Neural cell (in vitro differentiated cells): ENCODE data around the gene PSMB8.

Source experiments
- CTCF ChIP-seq: fragments of 450-650 bp; IDR thresholded peaks from 2 replicates; pipeline ENCODE4 v1.5.1; 2014; ENCODE audit warnings: antibody characterized with exemption, mild to moderate bottlenecking, moderate library complexity; ENCODE audit not compliant: poor library complexity, severe bottlenecking
- POLR2AphosphoS5 ChIP-seq: IDR thresholded peaks from 2 replicates; pipeline ENCODE4 v1.6.1; 2012
- RAD21 ChIP-seq: fragments of 450-650 bp; conservative IDR thresholded peaks from 2 replicates; pipeline ENCODE4 v1.6.1; 2014; ENCODE audit warnings: antibody characterized with exemption, mild to moderate bottlenecking, moderate library complexity
- SMC3 ChIP-seq: fragments of 450-650 bp; conservative IDR thresholded peaks from 2 replicates; pipeline ENCODE4 v1.6.1; 2014; ENCODE audit warnings: antibody characterized with exemption, mild to moderate bottlenecking, moderate library complexity; ENCODE audit not compliant: poor library complexity

DNA sequence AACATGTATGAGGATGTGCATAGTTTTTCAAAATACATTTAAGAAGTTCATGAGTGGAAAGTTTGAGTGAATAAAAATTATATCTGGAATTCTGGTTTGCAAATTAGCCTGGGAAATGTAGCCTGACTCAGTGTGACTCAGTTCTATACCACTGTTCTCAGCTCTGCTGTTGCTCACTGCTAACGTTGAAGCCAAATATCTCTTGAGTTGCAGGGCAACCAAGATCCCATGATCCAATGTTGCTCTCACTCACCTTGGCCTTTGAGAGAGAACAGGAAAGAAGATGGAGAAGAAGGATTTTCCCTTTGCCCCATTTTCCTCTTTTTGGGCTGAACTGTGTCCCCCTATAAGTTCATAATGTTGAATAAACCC, 39.0 kb upstream of the PSMB8 start:
- TF ChIP-seq SMC3 (no peak), CTCF (no peak), POLR2AphosphoS5 (no peak), RAD21 (no peak)
